Measurements from ENCODE around the gene PAIP2.

- no peak for TF ChIP-seq CTCF (IDR thresholded peaks at IDR 0.05)
- TF ChIP-seq EP300 (IDR thresholded peaks at IDR 0.05): no peak
These were observed 1.8 kb downstream of the PAIP2 start for GRCh38 chr5:139343476-139343875.

Data from esophagus muscularis mucosa (tissue), 3 donors.